ENCODE measurements around the gene NR1I2. TPM values are rescaled to one million over a fixed set of nuclear protein-coding genes. Genes with fewer than 3 reads are reported as not detected.

Gene NR1I2
- total and polyA plus RNA-seq, 2 donors (not counting 3 experiments of a cell fraction or from before 2014, with no cell fraction given) = 0.03 TPM; not detected in 1

DNA sequence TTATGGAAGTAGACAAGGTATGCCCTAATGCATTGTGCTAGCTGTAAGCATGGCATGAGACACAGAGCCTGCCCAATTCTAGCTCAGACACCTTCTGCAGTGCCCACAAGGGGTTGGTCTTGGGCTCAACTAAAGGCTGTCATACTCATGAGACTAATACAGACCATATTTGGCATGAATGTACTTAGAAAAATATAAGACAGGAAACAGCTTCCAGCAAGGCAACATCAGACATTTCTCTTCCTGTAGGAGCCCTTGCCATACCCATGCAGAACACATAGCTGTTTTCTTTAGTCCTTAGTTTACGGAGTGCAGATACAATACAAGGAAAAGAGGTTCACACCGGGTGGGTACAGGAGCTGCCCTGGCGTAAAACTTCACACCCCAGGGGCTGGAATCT, 30.5 kb upstream of the NR1I2 start:
- H3K4me3 ChIP-seq (replicated peaks in 1 of 3; ENCODE audit: insufficient read depth in 1 of 3, low read depth in 1 of 3, low read length in 3 of 3) = no peak overlapping the region
- FAIRE-seq (peak; percentile 91), DNase-seq (ENCODE audit: low read depth, low spot score) (peak; percentile 93)
- TF ChIP-seq GATA2 (IDR thresholded peaks at IDR 0.05; ENCODE audit: insufficient read depth, insufficient read length, low read depth, low read length) (no peak), JUN (IDR thresholded peaks at IDR 0.05; ENCODE audit: borderline replicate concordance, insufficient read depth, insufficient read length, low read depth) (peak; percentile 8)
- TF ChIP-seq, protein P1, sequence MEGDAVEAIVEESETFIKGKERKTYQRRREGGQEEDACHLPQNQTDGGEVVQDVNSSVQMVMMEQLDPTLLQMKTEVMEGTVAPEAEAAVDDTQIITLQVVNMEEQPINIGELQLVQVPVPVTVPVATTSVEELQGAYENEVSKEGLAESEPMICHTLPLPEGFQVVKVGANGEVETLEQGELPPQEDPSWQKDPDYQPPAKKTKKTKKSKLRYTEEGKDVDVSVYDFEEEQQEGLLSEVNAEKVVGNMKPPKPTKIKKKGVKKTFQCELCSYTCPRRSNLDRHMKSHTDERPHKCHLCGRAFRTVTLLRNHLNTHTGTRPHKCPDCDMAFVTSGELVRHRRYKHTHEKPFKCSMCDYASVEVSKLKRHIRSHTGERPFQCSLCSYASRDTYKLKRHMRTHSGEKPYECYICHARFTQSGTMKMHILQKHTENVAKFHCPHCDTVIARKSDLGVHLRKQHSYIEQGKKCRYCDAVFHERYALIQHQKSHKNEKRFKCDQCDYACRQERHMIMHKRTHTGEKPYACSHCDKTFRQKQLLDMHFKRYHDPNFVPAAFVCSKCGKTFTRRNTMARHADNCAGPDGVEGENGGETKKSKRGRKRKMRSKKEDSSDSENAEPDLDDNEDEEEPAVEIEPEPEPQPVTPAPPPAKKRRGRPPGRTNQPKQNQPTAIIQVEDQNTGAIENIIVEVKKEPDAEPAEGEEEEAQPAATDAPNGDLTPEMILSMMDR (IDR thresholded peaks at IDR 0.05; ENCODE audit: extremely low read depth in 1 of 2, insufficient read depth in 1 of 2, low read depth in 1 of 2, low read length in 2 of 2) = peak in 1 of 2 donors; percentile 9
- intact Hi-C loops (cut with micrococcal nuclease) = loop anchor here (1.0 kb wide), 1 partner anchor 18 kb away; no protein-coding TSS in a partner anchor
- peak overlapping the region; percentile 68 for H3K27ac ChIP-seq (ENCODE audit: insufficient read depth, low read depth, low read length)
- no TSS peak for BruUV-seq (replicated peaks)
- peak overlapping the region; percentile 5 for H3K9ac ChIP-seq (replicated peaks; ENCODE audit: extremely low read depth, insufficient read depth, low read length)
- H3K79me2 ChIP-seq (ENCODE audit: control insufficient read depth, insufficient read depth, low read length) = no peaks in the 10 kb centered on the region
- H2AFZ ChIP-seq (ENCODE audit: low read depth, low read length) = peak overlapping the region; percentile 53
- no peaks in the 10 kb centered on the region for H4K20me1 ChIP-seq (replicated peaks; ENCODE audit: control insufficient read depth, extremely low read depth, insufficient read depth, low read length)
- no peaks in the 10 kb centered on the region for H3K27me3 ChIP-seq (ENCODE audit: control insufficient read depth in 2 of 2, insufficient read depth in 2 of 2, low read length in 2 of 2)
- no peaks in the 10 kb centered on the region for H3K9me3 ChIP-seq (replicated peaks; ENCODE audit: control insufficient read depth, insufficient read depth, low read length)
- peaks cover 19% of the 10 kb centered on the region for H3K4me1 ChIP-seq (ENCODE audit: control insufficient read depth, extremely low read depth, insufficient read depth, low read length)
- POLR2A ChIA-PET = interaction anchor here (1.0 to 1.3 kb wide), 2 partner anchors 17 to 344 kb away, joined by 3 to 4 read pairs; no protein-coding TSS in a partner anchor
- no peaks in the 10 kb centered on the region for H3K9me1 ChIP-seq (replicated peaks; ENCODE audit: control insufficient read depth, extremely low read depth, insufficient read depth, low read length)
- peak overlapping the region; percentile 56 for H3K4me2 ChIP-seq (ENCODE audit: insufficient read depth, low read length)
- no peaks in the 10 kb centered on the region for H3K36me3 ChIP-seq (ENCODE audit: control insufficient read depth in 2 of 2, extremely low read depth in 1 of 2, insufficient read depth in 2 of 2, low read length in 2 of 2)
- CTCF ChIA-PET = interaction anchor here (0.9 to 2.0 kb wide), 6 partner anchors 10 to 141 kb away, joined by 3 to 12 read pairs (median 3); no protein-coding TSS in a partner anchor
- dilution Hi-C loops (cut with MboI; ENCODE audit: extremely low pct_ligation_motif_present, low sequenced_read_pairs) = no loop called here

DNA sequence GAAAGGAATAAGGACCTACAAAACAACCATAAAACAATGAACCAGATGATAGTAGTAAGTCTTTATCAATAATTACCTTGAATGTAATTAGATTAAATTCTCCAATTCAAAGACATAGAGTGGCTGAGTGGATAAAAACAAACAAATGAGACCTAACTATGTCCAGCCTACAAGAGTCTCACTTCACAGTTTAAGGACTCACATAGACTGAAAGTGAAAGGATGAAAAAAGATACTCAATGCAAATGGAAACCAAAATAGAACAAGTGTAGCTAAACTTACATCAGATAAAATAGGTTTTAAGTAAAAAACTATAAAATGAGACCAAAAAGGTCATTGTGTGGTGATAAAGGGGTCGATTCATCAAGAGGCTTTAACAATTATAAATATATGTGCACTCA, 21.9 kb upstream of the NR1I2 start:
- Histone ChIP-seq H3K9me3 (replicated peaks; ENCODE audit: control insufficient read depth, insufficient read depth, low read length) (no peaks in the 10 kb centered on the region), H3K27ac (ENCODE audit: insufficient read depth, low read depth, low read length) (no peak overlapping the region), H3K4me2 (ENCODE audit: insufficient read depth, low read length) (no peak overlapping the region), H3K79me2 (ENCODE audit: control insufficient read depth, insufficient read depth, low read length) (no peaks in the 10 kb centered on the region), H4K20me1 (replicated peaks; ENCODE audit: control insufficient read depth, extremely low read depth, insufficient read depth, low read length) (no peaks in the 10 kb centered on the region), H3K9me1 (replicated peaks; ENCODE audit: control insufficient read depth, extremely low read depth, insufficient read depth, low read length) (no peaks in the 10 kb centered on the region), H3K4me3 (replicated peaks in 1 of 3; ENCODE audit: insufficient read depth in 1 of 3, low read depth in 1 of 3, low read length in 3 of 3) (no peak overlapping the region), H3K27me3 (ENCODE audit: control insufficient read depth in 2 of 2, insufficient read depth in 2 of 2, low read length in 2 of 2) (no peaks in the 10 kb centered on the region), H2AFZ (ENCODE audit: low read depth, low read length) (no peak overlapping the region), H3K36me3 (ENCODE audit: control insufficient read depth in 2 of 2, extremely low read depth in 1 of 2, insufficient read depth in 2 of 2, low read length in 2 of 2) (no peaks in the 10 kb centered on the region), H3K4me1 (ENCODE audit: control insufficient read depth, extremely low read depth, insufficient read depth, low read length) (no peaks in the 10 kb centered on the region), H3K9ac (replicated peaks; ENCODE audit: extremely low read depth, insufficient read depth, low read length) (no peak overlapping the region)
- BruUV-seq (replicated peaks) = no TSS peak
- no peak for TF ChIP-seq JUN (IDR thresholded peaks at IDR 0.05; ENCODE audit: borderline replicate concordance, insufficient read depth, insufficient read length, low read depth)
- TF ChIP-seq EZH2 (IDR thresholded peaks at IDR 0.05; ENCODE audit: borderline replicate concordance, low read depth, low read length, severe bottlenecking) = no peak
- TF ChIP-seq FOS (IDR thresholded peaks at IDR 0.05; ENCODE audit: borderline replicate concordance, insufficient read depth, low read length) = no peak
- TF ChIP-seq POLR2AphosphoS5 (IDR thresholded peaks at IDR 0.05; ENCODE audit: insufficient read depth, low read depth, low read length) = no peak
- no peak for TF ChIP-seq MYC (IDR thresholded peaks at IDR 0.05; ENCODE audit: low read depth, low read length)
- TF ChIP-seq POLR2A (IDR thresholded peaks at IDR 0.05; ENCODE audit: low read depth, low read length) = no peak
- TF ChIP-seq, protein P1 (IDR thresholded peaks at IDR 0.05; ENCODE audit: extremely low read depth in 1 of 2, insufficient read depth in 1 of 2, low read depth in 1 of 2, low read length in 2 of 2) = no peak
- ChIA-PET CTCF (no interaction called here), POLR2A (no interaction called here)
- intact Hi-C loops (cut with micrococcal nuclease) (no loop called here), dilution Hi-C loops (cut with MboI; ENCODE audit: extremely low pct_ligation_motif_present, low sequenced_read_pairs) (no loop called here)
- FAIRE-seq (no peak), DNase-seq (ENCODE audit: low read depth, low spot score) (no peak)
